Measurements from ENCODE around the gene NRXN3.

DNA sequence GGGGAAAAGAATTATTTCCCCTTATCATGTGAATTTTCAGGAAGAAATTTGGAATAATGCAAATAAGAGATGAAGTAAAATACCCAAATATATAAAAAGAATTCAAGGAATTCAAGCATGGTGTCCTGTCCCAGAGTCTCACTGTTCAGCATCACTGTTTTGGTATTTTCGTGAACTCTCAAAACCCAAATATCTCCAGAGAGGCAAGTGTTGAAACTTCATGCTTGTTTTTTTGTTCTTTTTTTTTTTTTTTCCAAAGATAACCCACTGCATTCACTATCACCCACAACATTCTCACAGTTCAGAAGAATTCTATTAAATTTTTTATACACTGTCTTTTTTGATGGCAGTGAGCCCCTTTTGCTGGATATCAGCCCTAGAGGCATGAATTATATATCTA is 1686.2 kb downstream of the NRXN3 start:
- no peak for TF ChIP-seq EZH2phosphoT487 (IDR thresholded peaks at IDR 0.05; ENCODE audit: insufficient read depth, low read depth)
- no peak for TF ChIP-seq EZH2 (IDR thresholded peaks at IDR 0.05; ENCODE audit: insufficient read depth, poor library complexity, severe bottlenecking)
